OCI-M2 (cell line): Measurements from ENCODE around the gene TM4SF4.

Experiments
- DNase-seq: peaks from one replicate; lab custom pipeline; 2025; ENCODE audit not compliant: unreplicated experiment; lab: John Stamatoyannopoulos, UW

Gene TM4SF4

DNA sequence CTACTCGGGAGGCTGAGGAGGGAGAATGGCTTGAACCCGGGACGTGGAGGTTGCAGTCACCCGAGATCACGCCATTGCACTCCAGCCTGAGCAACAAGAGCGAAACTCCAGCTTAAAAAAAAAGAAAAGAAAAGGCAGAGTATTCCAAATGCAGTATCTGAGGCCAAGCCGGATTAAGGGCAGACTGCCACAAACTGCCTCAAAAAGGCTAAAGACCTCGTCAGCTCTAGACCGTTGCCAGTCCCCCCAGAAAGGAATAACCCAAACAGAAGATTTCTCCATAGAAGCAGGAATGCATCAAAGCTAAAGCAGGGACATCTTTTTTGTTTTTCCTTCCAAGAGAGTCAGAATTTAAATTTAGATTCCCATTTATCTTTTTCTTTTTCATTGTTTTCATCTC lies 72.9 kb downstream of the TM4SF4 start:
- no peak for DNase-seq

DNA sequence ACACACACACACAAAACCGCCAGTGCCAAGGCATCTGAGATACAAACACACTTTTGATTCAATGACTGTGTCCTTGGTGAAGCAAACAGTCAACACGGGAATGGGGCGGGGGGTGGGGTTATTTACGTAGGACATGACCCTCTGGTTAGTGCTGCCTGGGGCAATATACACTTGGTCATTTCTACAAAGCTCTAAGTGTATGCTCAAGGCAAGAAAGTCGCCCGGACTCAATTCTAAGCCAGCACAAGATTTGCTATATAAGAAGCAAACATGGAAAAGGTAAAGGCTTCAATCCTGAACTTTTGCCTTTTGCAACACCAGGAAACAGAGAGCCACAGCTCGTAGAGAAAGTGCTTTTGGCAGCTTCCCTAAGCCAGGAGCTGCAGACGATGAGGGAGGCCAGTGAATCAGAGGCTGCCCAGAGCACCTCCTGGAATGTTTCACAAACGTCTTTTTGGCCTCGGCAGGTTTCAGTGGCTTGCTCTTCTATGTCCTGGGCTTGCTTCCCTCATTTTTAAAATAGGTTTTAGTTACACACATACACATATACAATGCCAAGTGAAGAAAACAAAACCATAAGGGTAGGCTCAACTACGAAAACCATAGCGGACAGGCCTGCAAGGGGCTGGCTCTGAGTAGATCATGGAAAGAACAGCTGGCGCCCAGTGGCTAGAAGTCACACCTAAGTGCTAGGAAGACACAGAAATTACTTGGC lies 73.6 kb downstream of the TM4SF4 start:
- no peak for DNase-seq

DNA sequence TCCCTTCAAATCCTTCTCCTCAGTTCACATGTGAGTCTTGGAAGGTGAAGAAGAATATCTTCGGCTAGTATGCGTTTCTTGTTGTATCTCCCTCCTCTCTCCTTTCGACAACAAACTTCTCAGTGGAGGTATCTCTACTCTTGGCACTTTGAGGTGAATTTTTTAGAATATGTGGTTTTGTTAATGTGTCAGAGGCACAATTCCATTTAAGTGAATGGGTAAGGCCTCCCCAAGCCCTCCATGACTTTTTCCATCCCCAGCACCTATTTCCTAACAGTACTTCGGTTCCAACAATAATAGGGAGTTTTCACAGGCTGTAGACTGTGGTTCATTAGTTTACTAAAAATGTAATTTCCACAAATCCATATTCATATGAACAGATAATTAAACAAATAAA lies 74.2 kb downstream of the TM4SF4 start:
- no peak for DNase-seq

DNA sequence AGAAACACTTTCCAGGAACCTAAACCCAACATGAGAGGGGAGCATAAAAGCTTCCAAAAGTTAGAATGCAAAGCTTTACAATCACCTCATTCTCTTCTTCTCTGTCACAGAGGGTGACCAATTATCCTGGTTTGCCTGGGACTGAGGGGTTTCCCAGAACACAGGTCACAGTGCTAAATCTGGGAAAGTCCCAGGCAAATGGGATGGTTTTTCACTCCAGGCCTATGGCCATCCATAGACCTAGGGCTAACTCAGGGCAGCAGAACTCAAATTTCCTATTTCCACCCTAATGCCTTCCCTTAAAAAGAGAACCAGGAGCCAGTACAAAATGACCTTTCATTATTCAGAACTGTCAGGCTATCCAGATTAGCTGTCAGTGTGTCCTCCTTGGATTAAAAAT lies 77.0 kb downstream of the TM4SF4 start:
- DNase-seq = no peak

DNA sequence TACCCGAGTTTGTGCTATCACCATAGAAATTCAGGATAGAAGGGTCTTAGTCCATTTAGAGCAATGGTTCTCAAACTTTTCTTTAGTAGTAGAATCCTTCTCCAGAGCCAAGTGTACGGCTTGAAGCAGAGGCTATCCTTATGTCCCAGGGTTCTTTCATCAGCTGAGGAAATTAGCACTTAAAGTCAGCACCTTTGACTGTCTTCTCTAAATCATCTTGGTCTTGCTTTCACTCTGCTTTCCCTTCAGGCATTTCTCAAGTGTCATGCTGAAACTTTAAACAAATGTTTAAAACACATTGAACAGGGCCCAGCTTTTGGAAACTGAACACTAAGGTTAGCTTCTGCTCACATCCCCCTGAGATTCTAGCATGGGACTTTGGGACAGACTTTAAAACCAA lies 78.2 kb downstream of the TM4SF4 start:
- no peak for DNase-seq
